ENCODE measurements around the gene CCDC195. TPM values are rescaled to one million over a fixed set of nuclear protein-coding genes. Genes with fewer than 3 reads are reported as not detected.

CCDC195 gene
- total RNA-seq, 6 experiments from 2014 or later, result not detected

GRCh38 chr2:224658780-224659405 is 57.3 kb downstream of the CCDC195 start:
- TF ChIP-seq POLR2A (IDR thresholded peaks at IDR 0.05) (no peak), CTCF (IDR thresholded peaks at IDR 0.05) (no peak)
- H3K27me3 ChIP-seq, result no peaks in the 10 kb centered on the region
- H3K4me3 ChIP-seq, result no peak overlapping the region
- no peaks in the 10 kb centered on the region for H3K9me3 ChIP-seq
- intact Hi-C loops (cut with DNase I), result no loop called here
- ATAC-seq (no peak), DNase-seq (no peak)
- H3K36me3 ChIP-seq, result no peaks in the 10 kb centered on the region
- no peak overlapping the region for H3K27ac ChIP-seq
- peaks cover 0 to 5% (median 0%) of the 10 kb centered on the region in 4 donors for H3K4me1 ChIP-seq

GRCh38 chr2:224657349-224657748 is 58.8 kb downstream of the CCDC195 start:
- 79% methylated on average over 4 of the region's 5 CpGs for WGBS (ENCODE audit: insufficient coverage, low coverage, low lambda C conversion rate, missing lambda C conversion rate)
- intact Hi-C loops (cut with DNase I), result no loop called here
- H3K9me3 ChIP-seq, result no peaks in the 10 kb centered on the region

GRCh38 chr2:224655006-224655537 is 61.1 kb downstream of the CCDC195 start:
- DNase-seq, result no peak
- Histone ChIP-seq H3K27me3 (no peaks in the 10 kb centered on the region), H3K4me3 (no peak overlapping the region), H3K36me3 (no peaks in the 10 kb centered on the region), H3K27ac (no peak overlapping the region), H3K4me1 (no peaks in the 10 kb centered on the region), H3K9me3 (no peaks in the 10 kb centered on the region)
- no peak for ATAC-seq
- WGBS (ENCODE audit: insufficient coverage, low coverage, low lambda C conversion rate, missing lambda C conversion rate), result no CpG with 5 or more reads among the region's 26 CpGs
- intact Hi-C loops (cut with DNase I), result no loop called here
- TF ChIP-seq CTCF (IDR thresholded peaks at IDR 0.05) (no peak), POLR2A (IDR thresholded peaks at IDR 0.05) (no peak)

More at GRCh38 chr2:224657349-224657748, 58.8 kb downstream of the CCDC195 start:
- no peaks in the 10 kb centered on the region for H3K36me3 ChIP-seq
- DNase-seq (no peak), ATAC-seq (no peak)
- no peak overlapping the region for H3K4me3 ChIP-seq
- TF ChIP-seq CTCF (IDR thresholded peaks at IDR 0.05) (no peak), POLR2A (IDR thresholded peaks at IDR 0.05) (no peak)
- H3K4me1 ChIP-seq, result peaks cover 0 to 5% (median 0%) of the 10 kb centered on the region in 4 donors
- no peak overlapping the region for H3K27ac ChIP-seq
- H3K27me3 ChIP-seq, result no peaks in the 10 kb centered on the region

Other genes with a start within 250 kb of the CCDC195 start
- gene CUL3, start 131.0 kb downstream of the CCDC195 start, total RNA-seq, result 10 to 100 TPM; 30.3 to 46.2 (median 40.3) TPM

All from right lobe of liver (tissue), 6 donors.